BJ (cell line): Measurements from ENCODE around the gene NRAP. TPM values are rescaled to one million over a fixed set of nuclear protein-coding genes. Genes with fewer than 3 reads are reported as not detected.

ENCODE experiments used
- CTCF ChIA-PET: fragments of 350-600 bp; formaldehyde crosslinking; extraction: SDS; loops from one replicate; lab custom pipeline; 2021; ENCODE audit warnings: antibody characterized with exemption, inconsistent platforms; lab: Yijun Ruan, JAX
- POLR2A ChIA-PET: fragments of 300-600 bp; sonication (Branson Sonifier 250); formaldehyde crosslinking; extraction: SDS; loops from one replicate; lab custom pipeline; 2021; ENCODE audit warnings: antibody characterized with exemption; lab: Charles Lee
- DNase-seq: peaks from one replicate; pipeline ENCODE4 v3.0.0-alpha.2; 2011; ENCODE audit warnings: low read depth
- H3K27me3 ChIP-seq: 2 replicates; pipeline ENCODE4 v1.6.0; 2011; ENCODE audit warnings: low read length; ENCODE audit not compliant: control insufficient read depth, insufficient read depth
- H3K36me3 ChIP-seq: 2 replicates; pipeline ENCODE4 v1.5.1; 2011; ENCODE audit warnings: low read length; ENCODE audit not compliant: control insufficient read depth, insufficient read depth
- H3K4me3 ChIP-seq: 2 replicates; pipeline ENCODE4 v1.5.1; 2011; ENCODE audit warnings: low read depth, mild to moderate bottlenecking, control low read depth, low read length
- polyA plus RNA-seq: library from polyadenylated mRNA; depleted of rRNA; stranded (reverse); fragments of >200 nt; gene quantifications from 2 replicates; pipeline ENCODE4 v1.2.3, GENCODE V29; 2011; rRNA removed
- TF ChIP-seq, protein P1 (sequence below): IDR thresholded peaks from 2 replicates; pipeline ENCODE4 v1.5.1; 2011; ENCODE audit warnings: low read depth, mild to moderate bottlenecking, control low read depth, inconsistent platforms, low read length, moderate library complexity; ENCODE audit not compliant: insufficient read depth

The NRAP gene
- polyA plus RNA-seq, 1 experiment: not detected

DNA sequence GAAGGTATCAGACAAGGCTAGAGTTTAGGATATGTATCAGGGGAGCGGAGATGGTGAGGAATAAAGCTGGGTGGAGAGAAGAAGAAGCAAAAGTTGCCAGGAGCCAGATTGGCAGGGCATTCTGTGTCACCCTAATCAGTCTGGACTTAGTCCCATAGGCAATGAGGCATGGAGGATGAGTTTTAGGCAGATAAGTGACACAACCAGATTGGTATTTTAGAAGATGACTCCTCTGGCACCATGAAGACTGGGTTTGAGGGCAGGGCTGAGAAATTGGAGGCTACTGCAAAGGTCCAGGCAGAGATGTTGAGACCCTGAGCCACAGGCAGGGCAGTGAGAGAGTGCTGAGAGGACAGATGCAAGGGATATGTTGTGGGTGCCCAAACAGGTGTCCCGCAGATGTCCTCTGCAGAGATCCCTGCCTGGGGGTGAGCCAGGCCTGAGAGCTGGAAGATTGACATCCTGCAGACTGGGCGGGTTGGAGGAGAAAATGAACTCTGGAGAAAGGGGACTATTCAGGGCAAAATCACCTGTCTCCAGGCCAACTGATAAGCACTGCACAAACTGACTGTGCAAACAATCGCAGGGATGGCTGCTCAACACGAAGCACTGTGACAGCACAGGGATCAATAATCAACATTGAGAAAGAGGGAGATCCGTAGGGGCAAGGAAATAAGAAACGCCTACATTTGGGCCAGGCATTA is 122.8 kb downstream of the NRAP start:
- ChIA-PET CTCF (interaction anchor here (0.8 to 2.6 kb wide), 3 partner anchors 22 to 177 kb away, joined by 3 to 13 read pairs (median 3); no protein-coding TSS in a partner anchor), POLR2A (no interaction called here)
- Histone ChIP-seq H3K36me3 (no peaks in the 10 kb centered on the region), H3K27me3 (no peaks in the 10 kb centered on the region), H3K4me3 (no peak overlapping the region)
- TF ChIP-seq, protein P1, sequence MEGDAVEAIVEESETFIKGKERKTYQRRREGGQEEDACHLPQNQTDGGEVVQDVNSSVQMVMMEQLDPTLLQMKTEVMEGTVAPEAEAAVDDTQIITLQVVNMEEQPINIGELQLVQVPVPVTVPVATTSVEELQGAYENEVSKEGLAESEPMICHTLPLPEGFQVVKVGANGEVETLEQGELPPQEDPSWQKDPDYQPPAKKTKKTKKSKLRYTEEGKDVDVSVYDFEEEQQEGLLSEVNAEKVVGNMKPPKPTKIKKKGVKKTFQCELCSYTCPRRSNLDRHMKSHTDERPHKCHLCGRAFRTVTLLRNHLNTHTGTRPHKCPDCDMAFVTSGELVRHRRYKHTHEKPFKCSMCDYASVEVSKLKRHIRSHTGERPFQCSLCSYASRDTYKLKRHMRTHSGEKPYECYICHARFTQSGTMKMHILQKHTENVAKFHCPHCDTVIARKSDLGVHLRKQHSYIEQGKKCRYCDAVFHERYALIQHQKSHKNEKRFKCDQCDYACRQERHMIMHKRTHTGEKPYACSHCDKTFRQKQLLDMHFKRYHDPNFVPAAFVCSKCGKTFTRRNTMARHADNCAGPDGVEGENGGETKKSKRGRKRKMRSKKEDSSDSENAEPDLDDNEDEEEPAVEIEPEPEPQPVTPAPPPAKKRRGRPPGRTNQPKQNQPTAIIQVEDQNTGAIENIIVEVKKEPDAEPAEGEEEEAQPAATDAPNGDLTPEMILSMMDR: no peak
- DNase-seq: no peak

DNA sequence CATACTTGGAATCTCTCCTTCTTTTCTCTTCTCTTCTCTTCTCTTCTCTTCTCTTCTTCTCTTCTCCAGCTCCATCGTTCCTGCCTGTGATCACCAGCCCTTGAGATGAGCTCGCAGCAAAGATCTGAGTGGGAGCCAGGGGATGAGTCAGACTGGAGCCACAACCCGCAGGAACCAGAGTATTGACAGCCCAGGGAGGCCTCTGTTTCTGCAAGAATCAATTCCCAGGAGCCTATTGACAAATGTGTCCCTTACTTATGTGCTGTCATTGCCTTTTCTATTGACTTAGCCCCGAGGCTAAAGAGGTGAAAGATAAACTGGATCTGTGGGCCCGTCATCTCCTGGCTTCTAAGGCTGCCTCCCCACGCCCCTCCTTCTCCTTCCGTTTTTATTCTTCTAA is 124.1 kb downstream of the NRAP start:
- TF ChIP-seq, protein P1: no peak
- no peak overlapping the region for H3K4me3 ChIP-seq
- ChIA-PET CTCF (interaction anchor here (0.7 to 1.8 kb wide), 2 partner anchors 19 to 23 kb away, joined by 3 to 6 read pairs; no protein-coding TSS in a partner anchor), POLR2A (no interaction called here)
- no peak for DNase-seq
- H3K36me3 ChIP-seq: no peaks in the 10 kb centered on the region
- H3K27me3 ChIP-seq: no peaks in the 10 kb centered on the region

Other genes with a start within 250 kb of the NRAP start
- 0.02 TPM in 1 of 2 replicates, not detected in the other for gene HABP2, start 111.0 kb downstream of the NRAP start, polyA plus RNA-seq
- gene CASP7, start 15.9 kb upstream of the NRAP start, polyA plus RNA-seq: 22.9 and 30.9 TPM in 2 replicates
- not detected in 2 replicates for gene PLEKHS1, start 87.6 kb upstream of the NRAP start, polyA plus RNA-seq
- gene DCLRE1A, start 190.0 kb upstream of the NRAP start, polyA plus RNA-seq: 3.2 and 5.6 TPM in 2 replicates
- gene NHLRC2, start 190.6 kb upstream of the NRAP start, polyA plus RNA-seq: 4.2 and 8.2 TPM in 2 replicates